Stimulated activated CD4-positive, alpha-beta T cell treated with anti-CD3 and anti-CD28 coated beads, TNF-alpha, amount 100 ng/mL, for 24 hours (primary cell): Measurements from ENCODE around the gene NYNRIN.

ENCODE experiments used
- DNase-seq, 3 experiments: peaks; one replicate each; pipeline ENCODE4 v3.0.0-alpha.2; 2020; ENCODE audit warnings: low read depth in 3 of 3

Gene NYNRIN

GRCh38 chr14:24456980-24457379 lies 58.2 kb downstream of the NYNRIN start:
- DNase-seq, result no peak

GRCh38 chr14:24458736-24459135 lies 59.9 kb downstream of the NYNRIN start:
- no peak for DNase-seq

- DNase-seq, result no peak
Measured at GRCh38 chr14:24459331-24459730, 60.5 kb downstream of the NYNRIN start.

- no peak for DNase-seq
Measured at GRCh38 chr14:24461336-24461735, 62.5 kb downstream of the NYNRIN start.

- no peak for DNase-seq
Measured at GRCh38 chr14:24463017-24463883, 64.4 kb downstream of the NYNRIN start.

GRCh38 chr14:24463884-24464785 lies 65.3 kb downstream of the NYNRIN start:
- no peak for DNase-seq

- no peak for DNase-seq
Measured at GRCh38 chr14:24465368-24465767, 66.6 kb downstream of the NYNRIN start.

- no peak for DNase-seq
Measured at GRCh38 chr14:24465805-24466204, 67.0 kb downstream of the NYNRIN start.
